Progenitor cell of endocrine pancreas (in vitro differentiated cells): ENCODE results near the gene CD109. TPM values are rescaled to one million over a fixed set of nuclear protein-coding genes. Genes with fewer than 3 reads are reported as not detected.
"Not testable (repeated sequence)": the region's sequence is repeated elsewhere in the genome, so short reads cannot be mapped to it uniquely, and the experiment has no call there.

Experiments used
- DNase-seq: peaks from one replicate; pipeline ENCODE4 v3.0.0; 2021; ENCODE audit warnings: low spot score; ENCODE audit not compliant: unreplicated experiment
- H3K27ac Mint-ChIP-seq: 2 replicates; pipeline ENCODE4 v1.8.0; 2021; ENCODE audit warnings: mild to moderate bottlenecking, moderate library complexity, mixed read lengths
- H3K27me3 Mint-ChIP-seq: 2 replicates; pipeline ENCODE4 v1.8.0; 2021; ENCODE audit warnings: mixed read lengths
- H3K36me3 Mint-ChIP-seq: 2 replicates; pipeline ENCODE4 v1.8.0; 2022; ENCODE audit warnings: mixed read lengths; ENCODE audit not compliant: insufficient read depth
- H3K4me1 Mint-ChIP-seq: 2 replicates; pipeline ENCODE4 v1.8.0; 2021; ENCODE audit warnings: low read depth, mixed read lengths
- H3K4me3 Mint-ChIP-seq: 2 replicates; pipeline ENCODE4 v1.8.0; 2021; ENCODE audit warnings: low read depth, mild to moderate bottlenecking, moderate library complexity, mixed read lengths
- H3K9me3 Mint-ChIP-seq: 2 replicates; pipeline ENCODE4 v1.8.0; 2021; ENCODE audit warnings: low read depth, mixed read lengths
- total RNA-seq: library from RNA; stranded (reverse); gene quantifications from 2 replicates; pipeline ENCODE4 v1.2.1, GENCODE V29; 2021
- TF ChIP-seq, protein P1 (sequence below): fragments of 200-600 bp; sonication (generic); IDR thresholded peaks from one replicate; pipeline ENCODE4 v1.5.0; 2021; ENCODE audit warnings: antibody characterized with exemption, mild to moderate bottlenecking; ENCODE audit not compliant: unreplicated experiment

CD109 gene
- total RNA-seq, 1 donor from 2014 or later: 0.24 TPM

- DNase-seq: peak; percentile 72
- TF ChIP-seq, protein P1, sequence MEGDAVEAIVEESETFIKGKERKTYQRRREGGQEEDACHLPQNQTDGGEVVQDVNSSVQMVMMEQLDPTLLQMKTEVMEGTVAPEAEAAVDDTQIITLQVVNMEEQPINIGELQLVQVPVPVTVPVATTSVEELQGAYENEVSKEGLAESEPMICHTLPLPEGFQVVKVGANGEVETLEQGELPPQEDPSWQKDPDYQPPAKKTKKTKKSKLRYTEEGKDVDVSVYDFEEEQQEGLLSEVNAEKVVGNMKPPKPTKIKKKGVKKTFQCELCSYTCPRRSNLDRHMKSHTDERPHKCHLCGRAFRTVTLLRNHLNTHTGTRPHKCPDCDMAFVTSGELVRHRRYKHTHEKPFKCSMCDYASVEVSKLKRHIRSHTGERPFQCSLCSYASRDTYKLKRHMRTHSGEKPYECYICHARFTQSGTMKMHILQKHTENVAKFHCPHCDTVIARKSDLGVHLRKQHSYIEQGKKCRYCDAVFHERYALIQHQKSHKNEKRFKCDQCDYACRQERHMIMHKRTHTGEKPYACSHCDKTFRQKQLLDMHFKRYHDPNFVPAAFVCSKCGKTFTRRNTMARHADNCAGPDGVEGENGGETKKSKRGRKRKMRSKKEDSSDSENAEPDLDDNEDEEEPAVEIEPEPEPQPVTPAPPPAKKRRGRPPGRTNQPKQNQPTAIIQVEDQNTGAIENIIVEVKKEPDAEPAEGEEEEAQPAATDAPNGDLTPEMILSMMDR: peak; percentile 92
- H3K36me3 Mint-ChIP-seq: no peaks in the 10 kb centered on the region
- H3K9me3 Mint-ChIP-seq: no peaks in the 10 kb centered on the region
- H3K4me1 Mint-ChIP-seq: peaks cover 1% of the 10 kb centered on the region
- peaks cover 3% of the 10 kb centered on the region for H3K27me3 Mint-ChIP-seq
- H3K27ac Mint-ChIP-seq: no peak overlapping the region
- no peak overlapping the region for H3K4me3 Mint-ChIP-seq
These were observed 20.4 kb upstream of the CD109 start for GRCh38 chr6:73675466-73676098.

GRCh38 chr6:73679009-73679408, 17.0 kb upstream of the CD109 start:
- Mint-ChIP-seq H3K36me3 (no peaks in the 10 kb centered on the region), H3K27me3 (no peaks in the 10 kb centered on the region), H3K9me3 (peaks cover 7% of the 10 kb centered on the region), H3K4me3 (no peak overlapping the region), H3K4me1 (peaks cover 1% of the 10 kb centered on the region), H3K27ac (no peak overlapping the region)
- no peak for DNase-seq
- TF ChIP-seq, protein P1: no peak

DNA sequence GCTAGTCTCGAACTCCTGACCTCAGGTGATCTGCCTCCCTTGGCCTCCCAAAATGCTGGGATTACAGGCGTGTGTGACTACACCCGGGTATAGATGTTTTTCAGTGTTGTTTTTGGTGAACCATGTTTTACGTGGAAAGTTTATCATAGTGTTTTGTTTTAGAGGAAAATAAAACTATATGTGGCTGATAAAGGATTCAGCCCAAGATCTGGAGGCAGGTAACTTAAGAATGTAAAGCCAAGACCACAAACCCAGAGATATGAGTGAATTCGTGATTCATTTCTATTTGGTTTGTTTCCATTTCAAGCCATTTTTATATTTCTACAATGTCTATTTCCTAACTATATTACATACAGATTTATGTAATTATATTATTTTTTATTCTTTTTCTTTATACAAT, 16.2 kb upstream of the CD109 start:
- H3K36me3 Mint-ChIP-seq, DNase-seq, H3K27me3 Mint-ChIP-seq, H3K9me3 Mint-ChIP-seq, H3K4me3 Mint-ChIP-seq, H3K4me1 Mint-ChIP-seq, H3K27ac Mint-ChIP-seq: not testable (repeated sequence)

DNA sequence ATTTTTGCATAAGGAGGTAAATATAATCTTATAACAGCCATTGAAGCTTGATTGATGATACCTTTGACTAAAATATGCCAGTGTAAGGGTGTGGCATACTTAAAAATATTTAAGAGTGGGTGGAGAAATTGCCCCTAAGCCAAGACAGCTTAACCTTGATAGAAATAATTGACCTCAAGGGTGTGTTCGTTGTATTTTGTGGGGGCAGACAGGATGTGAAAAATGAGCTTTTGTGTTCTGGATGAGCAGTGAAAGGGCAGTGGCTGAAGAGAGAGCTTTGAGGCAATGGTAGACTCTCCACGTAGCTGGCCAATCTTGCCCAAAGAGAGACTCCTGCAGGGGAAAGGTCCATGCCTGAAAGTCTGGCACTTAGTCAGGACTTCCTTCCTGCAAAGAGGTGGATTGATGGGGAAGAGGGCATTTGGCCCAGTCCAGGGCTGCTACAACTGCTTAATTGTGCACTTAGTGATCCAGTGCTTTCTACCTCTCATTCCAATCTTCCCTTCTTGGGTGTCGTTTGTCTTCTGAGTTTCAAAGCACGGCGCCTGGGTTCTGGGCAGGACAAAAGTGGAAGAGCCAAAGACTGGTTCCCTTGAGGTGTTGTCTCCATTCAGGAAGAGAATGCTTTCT, 15.6 kb upstream of the CD109 start:
- no peaks in the 10 kb centered on the region for H3K36me3 Mint-ChIP-seq
- TF ChIP-seq, protein P1: no peak
- no peak for DNase-seq
- H3K27me3 Mint-ChIP-seq: no peaks in the 10 kb centered on the region
- H3K4me3 Mint-ChIP-seq: no peak overlapping the region
- peaks cover under 1% of the 10 kb centered on the region for H3K4me1 Mint-ChIP-seq
- no peak overlapping the region for H3K27ac Mint-ChIP-seq
- peaks cover 7% of the 10 kb centered on the region for H3K9me3 Mint-ChIP-seq

DNA sequence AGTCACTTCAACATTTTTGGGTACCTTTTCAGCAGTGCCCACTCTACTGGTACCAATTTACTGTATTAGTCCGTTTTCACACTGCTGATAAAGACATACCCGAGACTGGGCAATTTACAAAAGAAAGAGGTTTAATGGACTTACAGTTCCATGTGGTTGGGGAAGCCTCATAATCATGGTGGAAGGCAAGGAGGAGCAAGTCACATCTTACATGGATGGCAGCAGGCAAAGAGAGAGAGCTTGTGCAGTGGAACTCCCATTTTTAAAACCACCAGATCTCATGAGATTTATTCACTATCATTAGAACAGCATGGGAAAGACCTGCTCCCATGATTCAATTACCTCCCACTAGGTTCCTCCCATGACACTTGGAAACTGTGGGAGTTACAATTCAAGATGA, 12.4 kb upstream of the CD109 start:
- H3K27me3 Mint-ChIP-seq, H3K36me3 Mint-ChIP-seq, H3K4me3 Mint-ChIP-seq, H3K4me1 Mint-ChIP-seq, H3K27ac Mint-ChIP-seq, H3K9me3 Mint-ChIP-seq, DNase-seq: not testable (repeated sequence)

DNA sequence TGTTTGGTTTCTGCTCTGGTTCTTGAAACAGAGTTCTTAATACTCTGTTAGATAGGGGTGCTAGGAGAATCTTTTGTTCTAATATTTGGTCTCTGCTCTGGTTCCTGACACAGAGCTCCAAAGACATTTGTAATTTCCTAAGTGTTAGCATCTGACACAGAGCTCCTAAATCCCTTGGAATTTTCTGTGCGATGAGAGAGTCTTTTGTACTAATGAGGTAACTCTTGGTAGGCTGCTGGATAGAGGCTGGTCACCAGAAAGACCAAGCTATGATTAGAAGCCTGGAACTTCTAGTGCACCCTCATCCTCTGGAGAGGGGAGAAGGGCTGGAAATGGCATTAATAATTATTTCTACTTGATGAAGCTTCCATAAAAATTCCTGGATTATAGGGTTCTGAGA, 7.7 kb upstream of the CD109 start:
- TF ChIP-seq, protein P1: no peak
- Mint-ChIP-seq H3K9me3 (peaks cover 3% of the 10 kb centered on the region), H3K4me1 (no peaks in the 10 kb centered on the region), H3K27ac (no peak overlapping the region), H3K4me3 (no peak overlapping the region), H3K27me3 (peaks cover 3% of the 10 kb centered on the region), H3K36me3 (no peaks in the 10 kb centered on the region)
- DNase-seq: no peak
